Prostate gland (tissue), 2 donors: ENCODE measurements around the gene DCT. TPM values are rescaled to one million over a fixed set of nuclear protein-coding genes. Genes with fewer than 3 reads are reported as not detected.

Experiments used
- DNase-seq: peaks from one replicate; pipeline ENCODE4 v3.0.0-alpha.2; 2019; ENCODE audit warnings: low spot score
- H3K27ac ChIP-seq, 2 donors: fragments of 200-600 bp; sonication (generic); 2 replicates each; pipeline ENCODE4 v1.5.1; 2017 to 2019
- H3K27me3 ChIP-seq: fragments of 200-600 bp; sonication (generic); replicated peaks from 2 replicates; pipeline ENCODE4 v1.5.1; 2019; ENCODE audit not compliant: insufficient read depth
- H3K36me3 ChIP-seq, 2 donors: fragments of 200-600 bp; sonication (generic); 1 replicate in 1 of 2; 2 replicates in 1 of 2; pipeline versions ENCODE4 v1.5.1 to v1.8.1; 2017 to 2019
- H3K4me1 ChIP-seq: fragments of 200-600 bp; sonication (generic); replicated peaks from 2 replicates; pipeline ENCODE4 v1.5.1; 2019
- H3K4me3 ChIP-seq, 2 donors: fragments of 200-600 bp; sonication (generic); 2 replicates each; pipeline ENCODE4 v1.5.1; 2017 to 2019
- H3K9me3 ChIP-seq: fragments of 200-600 bp; sonication (generic); 2 replicates; pipeline ENCODE4 v1.5.1; 2017
- CTCF ChIP-seq, 4 experiments: fragments of 200-600 bp in 2 of 4; fragments of 450-650 bp in 2 of 4; sonication (generic) in 2 of 4; IDR thresholded peaks; 1 replicate in 3 of 4; 2 replicates in 1 of 4; pipeline ENCODE4 v1.5.1; 2016 to 2019; ENCODE audit warnings: antibody characterized with exemption in 4 of 4, mild to moderate bottlenecking in 2 of 4, moderate library complexity in 2 of 4
- POLR2A ChIP-seq: fragments of 450-650 bp; IDR thresholded peaks from one replicate; pipeline ENCODE4 v1.6.1; 2016; ENCODE audit warnings: antibody characterized with exemption, mild to moderate bottlenecking
- POLR2AphosphoS5 ChIP-seq: sonication (generic); formaldehyde crosslinking; IDR thresholded peaks from one replicate; pipeline ENCODE4 v1.6.1; 2017; ENCODE audit warnings: antibody characterized with exemption
- WGBS: methylation state at CpG from one replicate; pipeline ENCODE4 v1.1.5; 2018; 5-methylcytosine and 5-hydroxymethylcytosine counted together
- intact Hi-C: fragments of 100-400 bp; cut with DNase I; formaldehyde crosslinking; loops from one replicate; pipeline ENCODE4 v1.14.2; 2022
- total RNA-seq, 2 donors: library from RNA; depleted of rRNA; stranded (reverse); fragments of >200 nt; gene quantifications; one replicate each; pipeline ENCODE4 v1.1.0, GENCODE V29; 2016

DCT gene
- total RNA-seq, 2 donors from 2014 or later = 0.55 to 3.4 TPM

- intact Hi-C loops = no loop called here
- TF ChIP-seq POLR2AphosphoS5 (no peak), POLR2A (no peak), CTCF (IDR thresholded peaks at IDR 0.05) (no peak)
Measured at GRCh38 chr13:94389604-94390351, 89.7 kb downstream of the DCT start.

GRCh38 chr13:94387047-94387446 lies 92.4 kb downstream of the DCT start:
- H3K36me3 ChIP-seq = no peaks in the 10 kb centered on the region
- DNase-seq = no peak
- H3K4me1 ChIP-seq = no peaks in the 10 kb centered on the region

More at GRCh38 chr13:94389604-94390351, 89.7 kb downstream of the DCT start:
- no peaks in the 10 kb centered on the region for H3K36me3 ChIP-seq
- no peaks in the 10 kb centered on the region for H3K4me1 ChIP-seq
- DNase-seq = no peak
- no peak overlapping the region for H3K4me3 ChIP-seq
- WGBS = 43% methylated on average over 7 of the region's 7 CpGs
- H3K27ac ChIP-seq = no peak overlapping the region
- no peaks in the 10 kb centered on the region for H3K27me3 ChIP-seq
- no peaks in the 10 kb centered on the region for H3K9me3 ChIP-seq

More at GRCh38 chr13:94387047-94387446, 92.4 kb downstream of the DCT start:
- no peaks in the 10 kb centered on the region for H3K9me3 ChIP-seq
- intact Hi-C loops = no loop called here
- TF ChIP-seq POLR2A (no peak), POLR2AphosphoS5 (no peak), CTCF (IDR thresholded peaks at IDR 0.05) (no peak)
- no peaks in the 10 kb centered on the region for H3K27me3 ChIP-seq
- no peak overlapping the region for H3K27ac ChIP-seq
- H3K4me3 ChIP-seq = no peak overlapping the region

Other genes with a start within 250 kb of the DCT start
- 10 to 100 TPM in 1 of 2 donors, 1 to 10 TPM in 1; 9.0 to 11.3 TPM for gene TGDS, start 116.5 kb upstream of the DCT start, total RNA-seq
- 1 to 10 TPM; 2.7 to 5.4 TPM for gene GPR180, start 122.2 kb upstream of the DCT start, total RNA-seq
- 1 to 10 TPM; 1.1 to 2.0 TPM for gene SOX21, start 232.9 kb upstream of the DCT start, total RNA-seq